Thoracic aorta (tissue), 2 donors: Measurements from ENCODE around the gene PLXNB1. TPM values are rescaled to one million over a fixed set of nuclear protein-coding genes. Genes with fewer than 3 reads are reported as not detected.

Source experiments
- ATAC-seq: fragments of 150-250 bp; one replicate; pipeline ENCODE4 v1.8.0; 2017; ENCODE audit warnings: low read depth; ENCODE audit not compliant: insufficient number of reproducible peaks, low FRiP score
- DNase-seq: peaks from one replicate; pipeline ENCODE4 v3.0.0-alpha.2; 2020; ENCODE audit warnings: low spot score
- H3K27ac ChIP-seq, 2 donors: fragments of 200-600 bp; sonication (generic); 1 replicate in 1 of 2; 2 replicates in 1 of 2; pipeline ENCODE4 v1.5.1; 2016; ENCODE audit warnings: mild to moderate bottlenecking in 2 of 2, moderate library complexity in 2 of 2
- H3K27me3 ChIP-seq: fragments of 200-600 bp; sonication (generic); replicated peaks from 2 replicates; pipeline ENCODE4 v1.6.0; 2016; ENCODE audit warnings: mild to moderate bottlenecking; ENCODE audit not compliant: insufficient read depth
- H3K36me3 ChIP-seq: fragments of 200-600 bp; sonication (generic); one replicate; pipeline ENCODE4 v1.5.1; 2016
- H3K4me1 ChIP-seq, 2 donors: fragments of 200-600 bp; sonication (generic); 1 replicate in 1 of 2; 2 replicates in 1 of 2; pipeline versions ENCODE4 v1.5.1 to v1.6.0; 2016; ENCODE audit warnings: low read depth in 2 of 2, mild to moderate bottlenecking in 1 of 2; ENCODE audit not compliant: control insufficient read depth in 1 of 2
- H3K4me3 ChIP-seq: fragments of 200-600 bp; sonication (generic); 2 replicates; pipeline ENCODE4 v1.5.1; 2016; ENCODE audit warnings: mild to moderate bottlenecking
- H3K9me3 ChIP-seq: fragments of 200-600 bp; sonication (generic); 2 replicates; pipeline ENCODE4 v1.5.1; 2016
- total RNA-seq, 2 donors: library from RNA; depleted of rRNA; stranded (reverse); fragments of >200 nt; gene quantifications; one replicate each; pipeline versions ENCODE4 v1.1.0 to v1.2.3, GENCODE V29; 2016
- TF ChIP-seq, protein P1 (sequence below): fragments of 200-600 bp; sonication (generic); IDR thresholded peaks from one replicate; pipeline ENCODE4 v1.5.1; 2019; ENCODE audit warnings: antibody characterized with exemption

The PLXNB1 gene
- total RNA-seq, 2 donors from 2014 or later: 177 to 210 TPM

DNA sequence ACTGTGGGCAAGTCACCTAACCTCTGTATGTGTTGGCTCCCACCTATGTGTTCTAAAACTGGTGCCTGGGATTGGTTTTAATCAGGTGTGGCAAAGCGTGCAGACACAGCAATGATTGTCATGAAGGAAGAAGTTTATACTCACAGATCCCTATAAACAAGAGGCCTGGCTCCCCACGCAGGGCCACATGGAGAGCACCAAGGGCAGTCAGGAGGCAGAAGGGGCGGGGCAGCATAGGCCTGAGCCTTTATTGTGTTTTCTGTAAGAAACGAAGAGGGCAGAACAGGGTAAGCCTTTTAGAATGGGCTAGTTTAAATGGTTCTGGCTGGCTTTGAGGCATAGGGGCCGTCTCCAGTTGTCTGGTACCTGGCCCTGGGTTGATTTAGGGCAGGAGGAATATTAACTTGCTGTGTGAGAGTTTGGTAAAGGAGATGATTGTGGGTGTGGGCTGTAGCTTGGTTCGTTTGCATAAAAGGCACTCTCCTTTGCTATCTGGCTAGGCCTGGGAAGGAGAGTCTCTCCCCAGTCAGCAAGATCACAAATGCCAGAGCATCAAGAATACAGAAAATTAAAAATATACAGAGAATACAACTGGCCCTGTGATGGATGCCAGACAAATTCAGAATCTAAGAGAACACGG is 60.1 kb downstream of the PLXNB1 start:
- H3K36me3 ChIP-seq: no peaks in the 10 kb centered on the region
- H3K27me3 ChIP-seq: no peaks in the 10 kb centered on the region
- H3K4me1 ChIP-seq: no peaks in the 10 kb centered on the region
- no peak for ATAC-seq
- H3K4me3 ChIP-seq: no peak overlapping the region
- no peaks in the 10 kb centered on the region for H3K9me3 ChIP-seq
- TF ChIP-seq, protein P1, sequence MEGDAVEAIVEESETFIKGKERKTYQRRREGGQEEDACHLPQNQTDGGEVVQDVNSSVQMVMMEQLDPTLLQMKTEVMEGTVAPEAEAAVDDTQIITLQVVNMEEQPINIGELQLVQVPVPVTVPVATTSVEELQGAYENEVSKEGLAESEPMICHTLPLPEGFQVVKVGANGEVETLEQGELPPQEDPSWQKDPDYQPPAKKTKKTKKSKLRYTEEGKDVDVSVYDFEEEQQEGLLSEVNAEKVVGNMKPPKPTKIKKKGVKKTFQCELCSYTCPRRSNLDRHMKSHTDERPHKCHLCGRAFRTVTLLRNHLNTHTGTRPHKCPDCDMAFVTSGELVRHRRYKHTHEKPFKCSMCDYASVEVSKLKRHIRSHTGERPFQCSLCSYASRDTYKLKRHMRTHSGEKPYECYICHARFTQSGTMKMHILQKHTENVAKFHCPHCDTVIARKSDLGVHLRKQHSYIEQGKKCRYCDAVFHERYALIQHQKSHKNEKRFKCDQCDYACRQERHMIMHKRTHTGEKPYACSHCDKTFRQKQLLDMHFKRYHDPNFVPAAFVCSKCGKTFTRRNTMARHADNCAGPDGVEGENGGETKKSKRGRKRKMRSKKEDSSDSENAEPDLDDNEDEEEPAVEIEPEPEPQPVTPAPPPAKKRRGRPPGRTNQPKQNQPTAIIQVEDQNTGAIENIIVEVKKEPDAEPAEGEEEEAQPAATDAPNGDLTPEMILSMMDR: no peak
- no peak overlapping the region for H3K27ac ChIP-seq
- DNase-seq: no peak

DNA sequence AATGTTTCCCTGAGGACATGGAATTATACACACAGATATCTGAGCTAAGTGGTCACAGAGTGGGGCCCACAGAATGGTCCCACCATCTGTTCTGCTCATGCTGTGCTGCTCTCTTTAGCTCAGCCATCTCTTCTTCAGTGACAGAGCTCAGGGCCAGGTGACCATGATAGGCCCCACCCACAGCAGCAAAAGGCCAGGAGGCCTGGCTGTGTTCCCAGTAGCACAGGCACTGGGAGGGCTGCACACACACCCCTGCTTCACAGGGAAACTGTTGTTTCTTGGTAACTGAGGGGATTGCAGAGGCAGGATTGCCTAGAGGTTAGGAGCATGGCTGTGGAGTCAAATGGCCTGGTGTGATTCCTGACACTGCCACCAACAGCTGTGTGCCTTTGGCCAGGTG is 62.7 kb downstream of the PLXNB1 start:
- DNase-seq: no peak
- Histone ChIP-seq H3K4me3 (no peak overlapping the region), H3K36me3 (no peaks in the 10 kb centered on the region), H3K4me1 (no peaks in the 10 kb centered on the region), H3K27me3 (no peaks in the 10 kb centered on the region), H3K9me3 (no peaks in the 10 kb centered on the region), H3K27ac (no peak overlapping the region)
- no peak for ATAC-seq
- TF ChIP-seq, protein P1: no peak

DNA sequence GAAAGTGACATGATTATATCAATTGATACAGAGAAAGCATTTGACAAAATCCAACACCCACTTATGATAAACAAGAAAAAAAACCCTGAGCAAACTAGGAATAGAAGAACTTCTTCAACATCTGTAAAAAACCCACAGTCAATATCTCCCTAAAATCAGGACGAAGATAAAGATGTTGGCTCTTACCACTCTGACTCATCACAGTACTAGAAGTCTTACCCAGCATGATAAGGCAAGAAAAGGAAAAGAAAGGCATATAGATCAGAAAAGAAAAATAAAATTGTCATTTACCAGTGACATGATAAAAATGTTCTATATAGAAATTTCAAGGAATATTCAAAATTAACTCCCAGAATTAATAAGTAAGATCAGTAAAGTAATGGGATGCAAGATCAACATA is 65.0 kb downstream of the PLXNB1 start:
- ATAC-seq: no peak

DNA sequence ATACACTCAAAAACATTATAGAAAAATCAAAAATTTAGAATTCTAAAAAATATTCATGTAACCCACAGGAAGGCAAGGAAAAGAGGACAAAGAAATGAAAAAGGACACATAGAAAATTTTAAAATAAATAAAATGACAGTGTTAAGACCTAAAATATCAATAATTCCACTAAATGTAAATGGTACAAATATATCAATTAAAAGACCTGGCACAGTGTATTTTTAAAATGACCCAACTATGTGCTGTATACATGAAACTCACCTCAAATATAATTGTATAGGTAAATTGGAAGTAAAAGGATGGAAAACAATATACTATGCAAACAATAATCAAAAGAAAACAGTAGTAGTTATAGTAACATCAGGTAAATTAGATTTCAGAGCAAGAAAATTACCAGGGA is 68.0 kb downstream of the PLXNB1 start:
- Histone ChIP-seq H3K27ac (no peak overlapping the region), H3K27me3 (no peaks in the 10 kb centered on the region), H3K9me3 (no peaks in the 10 kb centered on the region), H3K36me3 (no peaks in the 10 kb centered on the region), H3K4me3 (no peak overlapping the region), H3K4me1 (no peaks in the 10 kb centered on the region)
- ATAC-seq: no peak
- TF ChIP-seq, protein P1: no peak
- DNase-seq: no peak

More for the DNA sequence above, 65.0 kb downstream of the PLXNB1 start:
- no peaks in the 10 kb centered on the region for H3K9me3 ChIP-seq
- H3K4me1 ChIP-seq: no peaks in the 10 kb centered on the region
- TF ChIP-seq, protein P1: no peak
- no peaks in the 10 kb centered on the region for H3K27me3 ChIP-seq
- no peak for DNase-seq
- no peak overlapping the region for H3K27ac ChIP-seq
- H3K36me3 ChIP-seq: no peaks in the 10 kb centered on the region
- H3K4me3 ChIP-seq: no peak overlapping the region

DNA sequence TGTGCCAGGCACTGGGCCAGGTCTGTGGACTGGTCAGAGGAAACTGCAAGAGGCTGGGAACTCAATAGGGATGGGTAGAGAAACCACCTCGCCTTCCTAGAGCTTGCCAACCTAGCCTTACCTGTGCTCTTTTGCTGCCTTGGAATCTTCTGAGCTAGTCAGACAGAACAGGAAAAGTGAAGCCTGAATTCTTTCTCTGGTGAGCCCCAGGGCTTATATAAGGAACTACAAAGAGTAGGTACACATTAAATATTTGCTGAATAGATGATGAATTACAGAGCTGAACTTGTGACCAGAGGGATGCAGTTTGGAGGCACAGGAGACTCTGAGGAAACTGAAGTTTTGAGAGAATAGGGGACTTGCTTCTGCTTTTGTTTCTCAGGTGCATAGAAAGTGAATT is 73.5 kb downstream of the PLXNB1 start:
- DNase-seq (no peak), ATAC-seq (no peak)
- TF ChIP-seq, protein P1: no peak
- Histone ChIP-seq H3K4me3 (no peak overlapping the region), H3K27me3 (no peaks in the 10 kb centered on the region), H3K27ac (no peak overlapping the region), H3K4me1 (no peaks in the 10 kb centered on the region), H3K36me3 (no peaks in the 10 kb centered on the region), H3K9me3 (no peaks in the 10 kb centered on the region)
